ENCODE measurements around the gene FHL5.

GRCh38 chr6:96563853-96564252 lies 925 bp downstream of the FHL5 start:
- TF ChIP-seq CTCF (IDR thresholded peaks at IDR 0.05): no peak
- no peak for TF ChIP-seq POLR2A (IDR thresholded peaks at IDR 0.05)
